Cardiac muscle cell (in vitro differentiated cells and primary cell): Measurements from ENCODE around the gene ZNF385C. TPM values are rescaled to one million over a fixed set of nuclear protein-coding genes. Genes with fewer than 3 reads are reported as not detected.
"Not testable (repeated sequence)": the region's sequence is repeated elsewhere in the genome, so short reads cannot be mapped to it uniquely, and the experiment has no call there.

Experiments
- DNase-seq, 2 donors: peaks; one replicate each; pipeline versions ENCODE4 v3.0.0 to v3.0.0-alpha.2; 2010 to 2017; ENCODE audit warnings: low read depth in 1 of 2, low spot score in 1 of 2
- H3K27ac ChIP-seq: fragments of 200-600 bp; sonication (generic); 2 replicates; pipeline ENCODE4 v1.5.1; 2016
- H3K27me3 ChIP-seq: fragments of 200-600 bp; sonication (generic); 2 replicates; pipeline ENCODE4 v1.6.0; 2016; ENCODE audit warnings: control low read depth
- H3K36me3 ChIP-seq: fragments of 200-600 bp; sonication (generic); 2 replicates; pipeline ENCODE4 v1.5.1; 2016; ENCODE audit warnings: control low read depth
- H3K4me1 ChIP-seq: fragments of 200-600 bp; sonication (generic); 2 replicates; pipeline ENCODE4 v1.8.1; 2017; ENCODE audit warnings: low read depth, mild to moderate bottlenecking, mixed run types
- H3K4me3 ChIP-seq: fragments of 200-600 bp; sonication (generic); 2 replicates; pipeline ENCODE4 v1.5.1; 2016; ENCODE audit warnings: mild to moderate bottlenecking
- H3K9me3 ChIP-seq: fragments of 200-600 bp; sonication (generic); 2 replicates; pipeline ENCODE4 v1.5.1; 2017; ENCODE audit warnings: low read depth, mild to moderate bottlenecking, control low read depth
- polyA plus RNA-seq: library from polyadenylated mRNA; unstranded; fragments of >200 nt; fragmentation: Nextera tagmentation; extraction: Ambion mirVana; gene quantifications from 2 replicates; pipeline ENCODE4 v1.2.1, GENCODE V29; 2016
- total RNA-seq: library from RNA; depleted of rRNA; stranded (reverse); fragments of >200 nt; gene quantifications from 2 replicates; pipeline ENCODE4 v1.2.3, GENCODE V29; 2016
- TF ChIP-seq, protein P1 (sequence below): IDR thresholded peaks from 2 replicates; pipeline ENCODE4 v1.5.1; 2012; ENCODE audit warnings: low read depth, mild to moderate bottlenecking, low read length

The ZNF385C gene
- total and polyA plus RNA-seq, 2 experiments from 2014 or later = 2.1 to 3.0 TPM

DNA sequence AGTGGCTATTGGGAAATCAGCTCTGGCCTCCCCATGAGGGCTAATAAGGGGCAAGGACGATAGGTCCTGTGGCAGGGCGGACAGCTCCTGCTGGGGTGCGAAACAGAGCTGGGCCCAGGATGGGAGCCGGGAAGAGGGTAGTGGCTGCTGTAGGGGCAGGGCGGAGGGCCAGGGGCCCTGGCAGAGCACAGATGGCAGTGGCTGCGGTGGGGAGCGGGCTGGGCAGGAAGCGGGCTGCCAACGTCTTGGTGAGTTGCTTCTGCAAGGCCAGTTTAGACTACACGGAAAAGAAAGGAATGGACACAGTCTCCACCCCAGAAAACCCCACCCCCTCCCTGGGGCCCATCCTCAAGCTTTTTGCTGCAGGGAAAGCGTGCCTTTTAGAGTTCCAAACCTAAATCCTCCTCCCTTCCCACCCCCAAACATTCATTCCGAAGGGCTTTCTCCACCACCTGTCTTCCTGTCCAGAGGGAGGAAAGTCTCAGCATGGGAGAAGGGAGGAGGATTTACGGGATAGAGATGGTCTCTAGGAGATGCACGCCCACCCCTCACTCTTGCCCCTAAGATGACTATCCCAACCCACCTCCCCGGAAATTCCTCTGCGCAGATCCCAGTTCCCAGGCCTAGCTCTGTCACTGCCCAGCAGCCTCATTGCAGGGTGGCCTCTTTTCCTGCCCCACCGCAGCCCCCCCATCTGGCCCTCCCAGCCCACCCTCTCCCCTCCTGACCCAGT lies 71.2 kb downstream of the ZNF385C start:
- H3K4me3 ChIP-seq = no peak overlapping the region
- no peaks in the 10 kb centered on the region for H3K27me3 ChIP-seq
- H3K9me3 ChIP-seq = no peaks in the 10 kb centered on the region
- peaks cover 22% of the 10 kb centered on the region for H3K36me3 ChIP-seq
- TF ChIP-seq, protein P1, sequence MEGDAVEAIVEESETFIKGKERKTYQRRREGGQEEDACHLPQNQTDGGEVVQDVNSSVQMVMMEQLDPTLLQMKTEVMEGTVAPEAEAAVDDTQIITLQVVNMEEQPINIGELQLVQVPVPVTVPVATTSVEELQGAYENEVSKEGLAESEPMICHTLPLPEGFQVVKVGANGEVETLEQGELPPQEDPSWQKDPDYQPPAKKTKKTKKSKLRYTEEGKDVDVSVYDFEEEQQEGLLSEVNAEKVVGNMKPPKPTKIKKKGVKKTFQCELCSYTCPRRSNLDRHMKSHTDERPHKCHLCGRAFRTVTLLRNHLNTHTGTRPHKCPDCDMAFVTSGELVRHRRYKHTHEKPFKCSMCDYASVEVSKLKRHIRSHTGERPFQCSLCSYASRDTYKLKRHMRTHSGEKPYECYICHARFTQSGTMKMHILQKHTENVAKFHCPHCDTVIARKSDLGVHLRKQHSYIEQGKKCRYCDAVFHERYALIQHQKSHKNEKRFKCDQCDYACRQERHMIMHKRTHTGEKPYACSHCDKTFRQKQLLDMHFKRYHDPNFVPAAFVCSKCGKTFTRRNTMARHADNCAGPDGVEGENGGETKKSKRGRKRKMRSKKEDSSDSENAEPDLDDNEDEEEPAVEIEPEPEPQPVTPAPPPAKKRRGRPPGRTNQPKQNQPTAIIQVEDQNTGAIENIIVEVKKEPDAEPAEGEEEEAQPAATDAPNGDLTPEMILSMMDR = no peak
- H3K27ac ChIP-seq = no peak overlapping the region
- no peak for DNase-seq
- H3K4me1 ChIP-seq = peaks cover 11% of the 10 kb centered on the region

DNA sequence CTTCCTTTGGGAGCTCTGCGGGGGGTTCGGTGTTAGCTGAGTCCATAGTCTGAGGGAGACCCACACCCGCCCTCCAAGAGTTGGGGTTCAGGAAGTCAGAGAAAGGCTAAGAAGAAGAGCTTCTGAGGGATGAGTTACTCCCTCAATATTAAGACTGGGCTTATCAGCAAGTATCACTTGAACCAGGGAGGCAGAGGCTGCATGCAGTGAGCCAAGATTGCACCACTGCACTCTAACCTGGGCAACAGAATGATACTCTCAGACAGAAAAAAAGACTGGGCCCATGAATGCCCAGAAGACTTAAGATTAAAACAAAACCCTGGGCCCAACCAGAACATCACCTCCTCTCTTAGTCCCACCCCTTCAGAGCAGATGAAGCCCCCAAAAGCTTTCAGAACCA lies 72.3 kb downstream of the ZNF385C start:
- H3K27me3 ChIP-seq = no peaks in the 10 kb centered on the region
- H3K4me1 ChIP-seq = peaks cover 11% of the 10 kb centered on the region
- H3K4me3 ChIP-seq = no peak overlapping the region
- TF ChIP-seq, protein P1 = no peak
- no peak overlapping the region for H3K27ac ChIP-seq
- peaks cover 24% of the 10 kb centered on the region for H3K36me3 ChIP-seq
- DNase-seq = no peak
- H3K9me3 ChIP-seq = no peaks in the 10 kb centered on the region

DNA sequence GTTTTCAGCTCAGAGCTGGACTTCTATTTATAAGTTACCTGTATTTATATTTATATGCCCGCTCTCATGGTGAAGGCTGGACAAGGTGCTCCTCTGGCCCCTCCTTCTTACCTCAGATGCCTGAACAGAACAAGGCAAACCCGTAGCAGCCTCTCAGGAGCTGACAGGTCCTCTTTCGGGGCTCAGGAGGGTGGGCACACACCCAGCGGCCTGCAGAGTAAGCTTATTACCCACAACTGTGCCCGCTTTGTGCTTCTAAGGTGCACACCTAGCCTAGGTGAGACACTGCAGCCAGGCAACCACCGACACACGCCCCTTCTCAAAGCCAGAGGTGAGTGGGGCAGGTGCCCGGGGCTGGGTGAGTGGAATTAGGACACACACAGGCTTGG lies 73.1 kb downstream of the ZNF385C start:
- H3K4me3 ChIP-seq = no peak overlapping the region
- peaks cover 24% of the 10 kb centered on the region for H3K36me3 ChIP-seq
- TF ChIP-seq, protein P1 = no peak
- no peaks in the 10 kb centered on the region for H3K27me3 ChIP-seq
- no peak overlapping the region for H3K27ac ChIP-seq
- no peak for DNase-seq
- H3K4me1 ChIP-seq = peaks cover 11% of the 10 kb centered on the region
- H3K9me3 ChIP-seq = no peaks in the 10 kb centered on the region

DNA sequence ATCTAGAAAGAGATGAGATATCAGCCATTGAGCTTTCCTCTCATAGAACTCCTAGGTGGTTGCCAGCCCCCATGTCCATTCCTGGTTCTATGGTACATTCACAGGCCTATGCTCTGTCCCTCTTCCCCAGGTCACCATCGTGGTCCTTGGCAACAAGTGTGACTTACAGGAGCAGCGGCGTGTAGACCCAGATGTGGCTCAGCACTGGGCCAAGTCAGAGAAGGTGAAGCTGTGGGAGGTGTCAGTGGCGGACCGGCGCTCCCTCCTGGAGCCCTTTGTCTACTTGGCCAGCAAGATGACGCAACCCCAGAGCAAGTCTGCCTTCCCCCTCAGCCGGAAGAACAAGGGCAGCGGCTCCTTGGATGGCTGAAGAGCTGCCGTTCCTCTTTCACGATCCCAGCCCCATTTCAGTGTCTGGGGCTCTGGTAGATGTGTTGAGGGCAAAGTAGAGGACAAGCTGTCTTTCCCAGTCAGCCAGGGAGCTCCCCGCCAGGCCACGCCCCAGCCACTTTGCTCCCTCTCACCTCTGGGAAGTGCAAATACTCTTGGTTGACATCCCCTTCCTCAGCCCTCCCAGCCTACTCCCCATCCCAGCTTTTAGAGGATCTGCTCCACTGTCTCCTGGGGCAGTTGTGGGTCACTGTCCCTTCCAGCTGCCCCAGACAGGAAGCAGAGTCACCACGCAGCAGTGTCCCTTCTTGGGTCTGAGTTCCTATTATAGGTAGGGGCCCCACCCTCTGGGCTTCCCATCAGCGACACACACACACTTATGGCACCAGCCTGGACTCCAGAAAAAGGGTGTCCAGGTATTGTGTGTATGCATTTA lies 74.5 kb downstream of the ZNF385C start:
- H3K36me3 ChIP-seq = peaks cover 24% of the 10 kb centered on the region
- no peak overlapping the region for H3K4me3 ChIP-seq
- H3K27ac ChIP-seq = no peak overlapping the region
- DNase-seq = peak in 1 of 2 donors; percentile 54
- H3K4me1 ChIP-seq = peaks cover 11% of the 10 kb centered on the region
- TF ChIP-seq, protein P1 = no peak
- no peaks in the 10 kb centered on the region for H3K27me3 ChIP-seq
- H3K9me3 ChIP-seq = no peaks in the 10 kb centered on the region

DNA sequence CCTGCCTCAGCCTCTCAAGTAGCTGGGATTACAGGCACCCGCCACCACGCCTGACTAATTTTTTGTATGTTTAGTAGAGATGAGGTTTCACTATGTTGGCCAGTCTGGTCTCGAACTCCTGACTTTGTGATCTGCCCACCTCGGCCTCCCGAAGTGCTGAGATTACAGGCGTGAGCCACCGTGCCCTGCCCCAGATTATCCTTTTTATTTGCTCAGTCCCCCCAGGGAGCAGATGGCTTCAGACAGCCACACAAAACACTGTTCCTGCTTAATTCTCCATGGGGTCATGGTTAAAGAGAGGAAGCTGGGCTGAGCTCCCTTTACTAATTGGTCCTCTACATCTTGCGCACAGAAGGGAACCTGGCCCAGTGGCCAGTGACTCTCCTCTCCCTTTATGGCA lies 77.4 kb downstream of the ZNF385C start:
- peak overlapping the region; percentile 93 for H3K27ac ChIP-seq

More for the DNA sequence above, 77.4 kb downstream of the ZNF385C start:
- not testable (repeated sequence) for H3K27me3 ChIP-seq, H3K9me3 ChIP-seq, DNase-seq
- Histone ChIP-seq H3K4me1 (peaks cover 11% of the 10 kb centered on the region), H3K4me3 (peak overlapping the region; percentile 97), H3K36me3 (peaks cover 24% of the 10 kb centered on the region)
